SK-N-SH (cell line): ENCODE measurements around the gene WDR31. TPM values are rescaled to one million over a fixed set of nuclear protein-coding genes. Genes with fewer than 3 reads are reported as not detected.
"Not testable (repeated sequence)": the region's sequence is repeated elsewhere in the genome, so short reads cannot be mapped to it uniquely, and the experiment has no call there.

Source experiments
- CTCF ChIA-PET: fragments of 300-600, 350-600 bp; formaldehyde crosslinking; extraction: SDS; loops from one replicate; lab custom pipeline; 2021; lab: Yijun Ruan, JAX
- POLR2A ChIA-PET: fragments of 350-600 bp; sonication (Branson Sonifier 250); formaldehyde crosslinking; extraction: SDS; loops from one replicate; lab custom pipeline; 2020; ENCODE audit warnings: antibody characterized with exemption, inconsistent platforms; lab: Yijun Ruan, JAX
- DNase-seq: peaks from one replicate; pipeline ENCODE4 v3.0.0; 2012
- H2AFZ ChIP-seq: fragments of 200-600 bp; sonication (generic); 2 replicates; pipeline ENCODE4 v1.8.1; 2016; ENCODE audit warnings: antibody characterized with exemption, mild to moderate bottlenecking, low read depth
- H3F3A ChIP-seq: fragments of 200-600 bp; sonication (generic); replicated peaks from 2 replicates; pipeline ENCODE3; 2016; ENCODE audit warnings: antibody characterized with exemption, mild to moderate bottlenecking; ENCODE audit not compliant: insufficient read depth
- H3K27ac ChIP-seq, 2 experiments: fragments of 200-500 bp in 1 of 2; fragments of 200-600 bp in 1 of 2; sonication (Bioruptor generic) in 1 of 2; sonication (generic), shearing (Covaris generic) in 1 of 2; 2 replicates each; pipeline versions ENCODE4 v1.5.1 to v1.6.1; 2014 to 2016; ENCODE audit warnings: low read depth in 2 of 2, inconsistent platforms in 1 of 2, low read length in 1 of 2, mild to moderate bottlenecking in 1 of 2, mixed read lengths in 1 of 2
- H3K27me3 ChIP-seq: fragments of 200-600 bp; sonication (generic), shearing (Covaris generic); 2 replicates; pipeline ENCODE4 v1.6.1; 2016; ENCODE audit warnings: mixed run types; ENCODE audit not compliant: insufficient read depth
- H3K36me3 ChIP-seq, 2 experiments: fragments of 200-500 bp in 1 of 2; fragments of 200-600 bp in 1 of 2; sonication (Bioruptor generic) in 1 of 2; sonication (generic) in 1 of 2; replicated peaks in 1 of 2; 2 replicates each; pipeline versions ENCODE3 to v1.5.1; 2014 to 2016; ENCODE audit warnings: low read length in 1 of 2, mild to moderate bottlenecking in 1 of 2; ENCODE audit not compliant: insufficient read depth in 2 of 2, control insufficient read depth in 1 of 2
- H3K4me1 ChIP-seq, 2 experiments: fragments of 200-500 bp in 1 of 2; fragments of 200-600 bp in 1 of 2; sonication (Bioruptor generic) in 1 of 2; sonication (generic), shearing (Covaris generic) in 1 of 2; 2 replicates each; pipeline versions ENCODE4 v1.5.1 to v1.6.1; 2014 to 2016; ENCODE audit warnings: low read depth in 1 of 2, low read length in 1 of 2, mixed run types in 1 of 2; ENCODE audit not compliant: insufficient read depth in 2 of 2, control insufficient read depth in 1 of 2
- H3K4me2 ChIP-seq: fragments of 200-600 bp; sonication (generic), shearing (Covaris generic); 2 replicates; pipeline ENCODE4 v1.6.1; 2017; ENCODE audit warnings: mixed run types
- H3K4me3 ChIP-seq, 2 experiments: fragments of 200-500 bp in 1 of 2; fragments of 200-600 bp in 1 of 2; sonication (Bioruptor generic) in 1 of 2; sonication (generic), shearing (Covaris generic) in 1 of 2; 2 replicates each; pipeline versions ENCODE4 v1.5.1 to v1.8.1; 2014 to 2016; ENCODE audit warnings: low read depth in 2 of 2, inconsistent platforms in 1 of 2, low read length in 1 of 2, mild to moderate bottlenecking in 1 of 2, mixed read lengths in 1 of 2, moderate library complexity in 1 of 2
- H3K79me2 ChIP-seq: fragments of 200-600 bp; sonication (generic); 2 replicates; pipeline ENCODE4 v1.8.1; 2017; ENCODE audit warnings: mild to moderate bottlenecking; ENCODE audit not compliant: insufficient read depth
- H3K9ac ChIP-seq: fragments of 200-600 bp; sonication (generic); 2 replicates; pipeline ENCODE4 v1.6.1; 2017; ENCODE audit warnings: mixed run types
- H3K9me2 ChIP-seq: fragments of 200-600 bp; sonication (generic); 2 replicates; pipeline ENCODE4 v1.6.1; 2017; ENCODE audit warnings: mixed run types
- H3K9me3 ChIP-seq: fragments of 200-600 bp; sonication (generic); 2 replicates; pipeline ENCODE4 v1.6.1; 2017; ENCODE audit warnings: mixed run types, mild to moderate bottlenecking, moderate library complexity
- H4K20me1 ChIP-seq: fragments of 200-600 bp; sonication (generic); 2 replicates; pipeline ENCODE4 v1.6.1; 2017; ENCODE audit warnings: mild to moderate bottlenecking, mixed run types; ENCODE audit not compliant: insufficient read depth
- EZH2phosphoT487 ChIP-seq: fragments of 200-600 bp; sonication (generic); IDR thresholded peaks from 2 replicates; pipeline ENCODE4 v1.6.1; 2017; ENCODE audit warnings: low read depth, mixed run types, mild to moderate bottlenecking, antibody characterized with exemption, moderate library complexity, borderline replicate concordance
- MXI1 ChIP-seq: IDR thresholded peaks from 2 replicates; pipeline ENCODE4 v1.6.1; 2012; ENCODE audit warnings: mild to moderate bottlenecking, low read depth, low read length, improper control_type of control experiment
- NRF1 ChIP-seq: IDR thresholded peaks from 2 replicates; pipeline ENCODE4 v1.6.1; 2012; ENCODE audit warnings: low read depth, mild to moderate bottlenecking, low read length
- POLR2AphosphoS5 ChIP-seq: IDR thresholded peaks from 2 replicates; pipeline ENCODE4 v1.6.1; 2012; ENCODE audit warnings: low read depth, low read length
- RCOR1 ChIP-seq: fragments of 150-350 bp; IDR thresholded peaks from 2 replicates; pipeline ENCODE4 v1.6.1; 2017; ENCODE audit warnings: antibody characterized with exemption, low read length
- SIN3A ChIP-seq: IDR thresholded peaks from 2 replicates; pipeline ENCODE4 v1.6.1; 2012; ENCODE audit warnings: low read depth, mild to moderate bottlenecking, low read length, moderate library complexity, borderline replicate concordance
- TCF12 ChIP-seq: IDR thresholded peaks from 2 replicates; pipeline ENCODE4 v1.4.0; 2012
- USF1 ChIP-seq: IDR thresholded peaks from 2 replicates; pipeline ENCODE4 v1.4.0; 2012; ENCODE audit warnings: low read depth, borderline replicate concordance
- ZBTB33 ChIP-seq: IDR thresholded peaks from 2 replicates; pipeline ENCODE4 v1.4.0; 2012; ENCODE audit warnings: low read depth, borderline replicate concordance
- WGBS: methylation state at CpG from one replicate; pipeline ENCODE4 v1.1.6; 2017; ENCODE audit warnings: low lambda C conversion rate; 5-methylcytosine and 5-hydroxymethylcytosine counted together
- polyA plus RNA-seq, 3 experiments: library from polyadenylated mRNA; depleted of rRNA; stranded (reverse); fragments of >200 nt; gene quantifications; 2 replicates each; pipeline ENCODE4 v1.2.3, GENCODE V29; 2012

The WDR31 gene
- polyA plus RNA-seq, 1 of the 3 experiments (the other 2 are of a cell fraction): 0.74 TPM

- TF ChIP-seq SIN3A: no peak
These were observed 40.8 kb upstream of the WDR31 start (continued) for GRCh38 chr9:113380869-113381378.

GRCh38 chr9:113379829-113380210 is 39.7 kb upstream of the WDR31 start:
- H3K4me1 ChIP-seq, DNase-seq, H3K4me3 ChIP-seq, H3K36me3 ChIP-seq, H3K9ac ChIP-seq, H3K27me3 ChIP-seq, H3F3A ChIP-seq, H2AFZ ChIP-seq, H3K79me2 ChIP-seq, H4K20me1 ChIP-seq, H3K4me2 ChIP-seq, H3K9me2 ChIP-seq, H3K27ac ChIP-seq, POLR2A ChIA-PET, H3K9me3 ChIP-seq: not testable (repeated sequence)
- CTCF ChIA-PET: interaction anchor here (0.6 kb wide), 1 partner anchor 22 kb away, joined by 3 read pairs; no protein-coding TSS in a partner anchor
- 62% methylated on average over 2 of the region's 2 CpGs for WGBS

GRCh38 chr9:113379094-113379828 is 39.2 kb upstream of the WDR31 start:
- not testable (repeated sequence) for H3K9me2 ChIP-seq

GRCh38 chr9:113376634-113377567 is 36.8 kb upstream of the WDR31 start, which contains the start of gene HDHD3:
HDHD3 (minus strand) TSS chr9:113376986; CDS start chr9:113374354, 2,632 bp downstream.
- H3K4me3 ChIP-seq: peak within 1 kb of the TSS; percentile 65 to 74
- no peaks in the 10 kb centered on the region for H3K27me3 ChIP-seq
- no peaks in the 10 kb centered on the region for H3K9me2 ChIP-seq
- no peaks in the 10 kb centered on the region for H3F3A ChIP-seq
- TF ChIP-seq POLR2AphosphoS5 (peak; percentile 85), EZH2phosphoT487 (no peak), USF1 (0 out of 2 replicates have a peak, but pooled peaks have one; percentile 27), RCOR1 (no peak), TCF12 (no peak), ZBTB33 (no peak), NRF1 (peak; percentile 85), MXI1 (peak; percentile 33; the same call in 1 of the 2 replicates)
- H3K36me3 ChIP-seq: peaks cover 0 to 14% of the 10 kb centered on the region in 2 experiments
- peak within 1 kb of the TSS in 1 of 2 experiments; percentile 35; a peak in 1 of 4 replicates for H3K27ac ChIP-seq
- ChIA-PET CTCF (interaction anchor here (0.9 to 1.1 kb wide), 2 partner anchors 25 to 58 kb away, joined by 3 read pairs; no protein-coding TSS in a partner anchor), POLR2A (interaction anchor here (0.9 to 1.0 kb wide), 2 partner anchors 33 to 36 kb away, joined by 4 to 6 read pairs; partner anchors contain the start of genes C9orf43 and POLE3)
- peaks cover 0 to 2% of the 10 kb centered on the region in 2 experiments; a peak in 1 of 4 replicates for H3K4me1 ChIP-seq
- H3K4me2 ChIP-seq: peak within 1 kb of the TSS; percentile 90
- 6% methylated on average over 53 of the region's 74 CpGs for WGBS
- H3K9me3 ChIP-seq: no peaks in the 10 kb centered on the region
- peak within 1 kb of the TSS; percentile 78 for H3K9ac ChIP-seq
- H4K20me1 ChIP-seq: no peaks in the 10 kb centered on the region
- no peaks in the 10 kb centered on the region for H3K79me2 ChIP-seq
- peak; percentile 98 for DNase-seq
- peak within 1 kb of the TSS; percentile 90 for H2AFZ ChIP-seq

More at GRCh38 chr9:113379094-113379828, 39.2 kb upstream of the WDR31 start:
- 91% methylated on average over 24 of the region's 24 CpGs for WGBS
- H4K20me1 ChIP-seq, H3K9ac ChIP-seq, H3K36me3 ChIP-seq, DNase-seq, H3K4me3 ChIP-seq, POLR2A ChIA-PET, H3K27ac ChIP-seq, H3K4me1 ChIP-seq, H2AFZ ChIP-seq, H3K9me3 ChIP-seq, CTCF ChIA-PET, H3F3A ChIP-seq, H3K4me2 ChIP-seq, H3K27me3 ChIP-seq, H3K79me2 ChIP-seq: not testable (repeated sequence)
